Hematopoietic multipotent progenitor cell treated with erythropoietin and hydrocortisone succinate and interleukin-3 and kit ligand, for 6 days (in vitro differentiated cells): ENCODE results near the gene PML.
A peak's percentile ranks its signal among the peaks of the same experiment; 100 is the strongest.
"Not testable (repeated sequence)": the region's sequence is repeated elsewhere in the genome, so short reads cannot be mapped to it uniquely, and the experiment has no call there.

Experiments
- DNase-seq: peaks from one replicate; pipeline ENCODE4 v3.0.0-alpha.2; 2015

The PML gene

GRCh38 chr15:74041777-74042435 is 47.4 kb downstream of the PML start:
- no peak for DNase-seq

GRCh38 chr15:74042603-74043424 is 48.3 kb downstream of the PML start:
- no peak for DNase-seq

GRCh38 chr15:74043425-74044266 is 49.1 kb downstream of the PML start:
- no peak for DNase-seq

- no peak for DNase-seq
These were observed 50.0 kb downstream of the PML start for GRCh38 chr15:74044267-74045110.

- DNase-seq = no peak
These were observed 50.7 kb downstream of the PML start for GRCh38 chr15:74045184-74045583.

- no peak for DNase-seq
These were observed 51.2 kb downstream of the PML start for GRCh38 chr15:74045636-74046274.

- DNase-seq = no peak
These were observed 51.8 kb downstream of the PML start for GRCh38 chr15:74046275-74046674.

GRCh38 chr15:74050127-74050526 is 55.6 kb downstream of the PML start:
- DNase-seq = no peak

- no peak for DNase-seq
These were observed 56.2 kb downstream of the PML start for GRCh38 chr15:74050556-74051234.

GRCh38 chr15:74052271-74053260 is 58.0 kb downstream of the PML start:
- DNase-seq = not testable (repeated sequence)

- DNase-seq = no peak
These were observed 59.0 kb downstream of the PML start for GRCh38 chr15:74053517-74053916.

- DNase-seq = peak; percentile 92
These were observed 59.5 kb downstream of the PML start for GRCh38 chr15:74053941-74054529.

- DNase-seq = no peak
These were observed 61.3 kb downstream of the PML start for GRCh38 chr15:74055804-74056203.

GRCh38 chr15:74056330-74056729 is 61.8 kb downstream of the PML start:
- not testable (repeated sequence) for DNase-seq

GRCh38 chr15:74059050-74059833 is 64.7 kb downstream of the PML start:
- DNase-seq = not testable (repeated sequence)

- no peak for DNase-seq
These were observed 65.7 kb downstream of the PML start for GRCh38 chr15:74060251-74060650.

GRCh38 chr15:74062236-74062635 is 67.7 kb downstream of the PML start:
- DNase-seq = no peak

- no peak for DNase-seq
These were observed 68.2 kb downstream of the PML start for GRCh38 chr15:74062671-74063070.
